HUES64 (cell line): Measurements from ENCODE around the gene ADCYAP1.

Experiments used
- H3K27ac ChIP-seq: 2 replicates; pipeline ENCODE4 v1.7.0; 2013; ENCODE audit warnings: low read depth, low read length, inconsistent platforms
- H3K27me3 ChIP-seq: 2 replicates; pipeline ENCODE4 v1.6.1; 2013; ENCODE audit warnings: mild to moderate bottlenecking, low read length; ENCODE audit not compliant: insufficient read depth
- H3K36me3 ChIP-seq: 2 replicates; pipeline ENCODE4 v1.6.1; 2013; ENCODE audit warnings: mild to moderate bottlenecking, low read length; ENCODE audit not compliant: insufficient read depth
- H3K4me1 ChIP-seq: 2 replicates; pipeline ENCODE4 v1.6.1; 2013; ENCODE audit warnings: mild to moderate bottlenecking, low read length, moderate library complexity; ENCODE audit not compliant: insufficient read depth
- H3K4me3 ChIP-seq: 2 replicates; pipeline ENCODE4 v1.5.1; 2013; ENCODE audit warnings: mild to moderate bottlenecking, low read length, moderate library complexity
- H3K9ac ChIP-seq: 2 replicates; pipeline ENCODE4 v1.6.1; 2013; ENCODE audit warnings: mild to moderate bottlenecking, low read depth, low read length
- H3K9me3 ChIP-seq: 2 replicates; pipeline ENCODE4 v1.6.1; 2013; ENCODE audit warnings: low read depth, low read length; ENCODE audit not compliant: insufficient read depth
- WGBS: fragments of 150-250, 120-280 bp; methylation state at CpG from one replicate; pipeline ENCODE4 v1.1.7; 2013; ENCODE audit warnings: missing lambda C conversion rate; 5-methylcytosine and 5-hydroxymethylcytosine counted together

ADCYAP1 gene

DNA sequence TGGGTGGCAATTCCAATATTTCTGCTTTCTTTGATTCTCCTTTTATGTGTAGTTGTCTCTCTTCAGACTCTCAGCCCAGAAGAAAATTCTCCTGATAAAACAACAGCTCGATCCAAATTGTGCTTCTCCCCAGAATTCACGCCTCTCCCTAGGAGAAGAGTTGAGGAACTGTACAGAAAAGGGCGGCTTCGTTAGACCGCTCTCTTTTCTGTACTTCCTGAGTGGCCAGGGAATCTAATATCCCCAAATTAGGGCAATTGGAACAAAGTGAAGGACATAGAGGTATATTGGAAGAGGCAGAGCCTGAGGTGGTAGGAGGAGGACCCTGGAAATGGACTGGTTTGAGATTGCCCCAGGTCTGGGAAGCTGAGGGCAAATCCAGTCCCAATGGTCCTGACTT lies 5.6 kb downstream of the ADCYAP1 start:
- H3K9me3 ChIP-seq, result no peaks in the 10 kb centered on the region; the same call in 1 of the 2 replicates
- H3K4me3 ChIP-seq, result no peak overlapping the region
- H3K27me3 ChIP-seq, result peaks cover 95% of the 10 kb centered on the region
- H3K9ac ChIP-seq, result no peak overlapping the region
- no peaks in the 10 kb centered on the region for H3K36me3 ChIP-seq
- 77% methylated on average over 5 of the region's 5 CpGs for WGBS
- peaks cover 11% of the 10 kb centered on the region for H3K4me1 ChIP-seq
- no peak overlapping the region for H3K27ac ChIP-seq

DNA sequence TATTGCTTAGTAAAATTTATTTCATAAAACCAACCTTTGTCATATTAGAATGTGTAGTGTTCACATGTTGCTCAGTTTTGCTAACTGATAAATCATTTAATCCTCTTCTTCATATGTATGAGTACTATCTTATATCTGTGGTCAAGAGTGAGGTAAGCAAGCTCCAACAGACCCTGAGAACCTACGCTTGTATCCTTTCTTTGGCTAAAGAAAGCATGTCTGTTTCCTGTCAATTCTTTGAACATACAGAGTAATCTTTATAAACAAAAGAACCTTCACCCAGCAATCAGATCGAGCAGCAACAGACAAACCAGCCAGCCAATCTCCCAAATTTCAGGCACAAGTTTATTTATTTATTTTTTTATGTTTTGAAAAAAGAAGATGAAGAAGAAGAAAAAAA lies 6.4 kb downstream of the ADCYAP1 start:
- Histone ChIP-seq H3K27ac (no peak overlapping the region), H3K4me1 (peaks cover 8% of the 10 kb centered on the region), H3K4me3 (no peak overlapping the region), H3K9me3 (no peaks in the 10 kb centered on the region; the same call in 1 of the 2 replicates), H3K9ac (no peak overlapping the region), H3K27me3 (peaks cover 88% of the 10 kb centered on the region), H3K36me3 (no peaks in the 10 kb centered on the region)
- 37% methylated on average over 2 of the region's 2 CpGs for WGBS

DNA sequence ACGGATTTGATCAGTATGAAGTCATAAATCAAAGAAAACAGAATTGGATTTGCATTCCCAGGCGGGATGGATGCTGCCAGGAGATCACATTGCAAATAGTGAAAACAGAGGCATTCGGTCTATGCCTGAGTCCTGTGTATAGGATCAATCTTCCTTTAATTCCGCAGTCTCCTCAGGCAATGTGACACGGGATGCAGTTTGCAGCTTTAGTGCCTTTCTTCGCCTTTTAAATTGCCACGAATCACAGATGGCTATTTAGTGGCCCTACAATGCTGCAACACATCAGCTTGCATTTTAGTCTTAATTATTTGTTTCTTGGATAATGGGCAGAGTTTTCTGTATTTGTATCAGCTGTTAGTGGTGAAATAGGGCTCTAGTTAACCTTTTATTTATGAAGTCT lies 6.8 kb downstream of the ADCYAP1 start:
- H3K4me1 ChIP-seq, result peaks cover 8% of the 10 kb centered on the region
- H3K36me3 ChIP-seq, result no peaks in the 10 kb centered on the region
- WGBS, result 38% methylated on average over 7 of the region's 7 CpGs
- no peak overlapping the region for H3K9ac ChIP-seq
- no peak overlapping the region for H3K4me3 ChIP-seq
- H3K27ac ChIP-seq, result no peak overlapping the region
- peaks cover 88% of the 10 kb centered on the region for H3K27me3 ChIP-seq
- H3K9me3 ChIP-seq, result no peaks in the 10 kb centered on the region; the same call in 1 of the 2 replicates

DNA sequence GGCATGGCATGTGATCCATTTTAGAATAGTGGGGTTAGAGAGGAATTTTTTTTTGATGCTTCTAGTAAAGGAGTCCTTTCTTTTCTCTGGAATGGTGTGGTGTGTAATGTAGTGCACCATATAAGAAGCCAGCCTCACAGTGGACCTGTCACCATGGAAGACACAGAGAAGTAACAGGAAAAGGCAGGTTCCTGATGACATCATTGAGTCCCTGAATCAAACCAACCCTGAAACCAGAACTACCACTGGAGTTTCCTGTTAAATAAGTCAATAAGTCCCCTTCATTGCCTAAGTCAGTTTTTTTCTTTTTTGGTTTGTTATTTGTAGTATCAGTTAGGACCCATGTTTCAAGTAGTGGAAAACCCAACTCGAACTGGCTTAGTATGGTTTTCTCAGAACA lies 11.9 kb downstream of the ADCYAP1 start:
- Histone ChIP-seq H3K9me3 (no peaks in the 10 kb centered on the region), H3K27ac (no peak overlapping the region), H3K4me3 (no peak overlapping the region), H3K9ac (no peak overlapping the region), H3K27me3 (peaks cover 54% of the 10 kb centered on the region), H3K4me1 (peaks cover under 1% of the 10 kb centered on the region; the same call in 1 of the 2 replicates), H3K36me3 (no peaks in the 10 kb centered on the region)
- 75% methylated on average over 1 of the region's 1 CpG for WGBS

DNA sequence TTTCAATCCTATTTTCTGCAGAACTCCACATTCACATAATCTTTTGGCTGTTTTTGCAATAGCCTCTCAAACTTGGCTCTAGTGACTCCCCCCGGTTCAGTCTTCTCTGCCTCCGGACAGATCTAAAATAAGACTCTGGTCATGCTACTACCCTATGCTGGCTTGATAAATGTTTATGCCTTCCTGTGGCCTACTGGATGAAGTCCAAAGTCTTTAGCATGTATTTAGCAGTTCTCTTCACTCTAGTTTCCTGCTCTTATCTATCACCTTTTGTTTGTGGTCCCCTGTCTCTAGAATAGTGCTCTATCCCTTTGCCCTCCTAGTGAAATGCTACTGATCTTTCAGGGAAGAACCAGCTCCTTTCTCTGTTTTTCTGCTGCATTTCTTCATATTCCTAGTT lies 14.4 kb downstream of the ADCYAP1 start:
- Histone ChIP-seq H3K36me3 (no peaks in the 10 kb centered on the region), H3K4me3 (no peak overlapping the region), H3K27ac (no peak overlapping the region), H3K4me1 (no peaks in the 10 kb centered on the region), H3K27me3 (peaks cover 31% of the 10 kb centered on the region; the same call in 1 of the 2 replicates), H3K9ac (no peak overlapping the region), H3K9me3 (no peaks in the 10 kb centered on the region)
- WGBS, result 92% methylated on average over 2 of the region's 2 CpGs

DNA sequence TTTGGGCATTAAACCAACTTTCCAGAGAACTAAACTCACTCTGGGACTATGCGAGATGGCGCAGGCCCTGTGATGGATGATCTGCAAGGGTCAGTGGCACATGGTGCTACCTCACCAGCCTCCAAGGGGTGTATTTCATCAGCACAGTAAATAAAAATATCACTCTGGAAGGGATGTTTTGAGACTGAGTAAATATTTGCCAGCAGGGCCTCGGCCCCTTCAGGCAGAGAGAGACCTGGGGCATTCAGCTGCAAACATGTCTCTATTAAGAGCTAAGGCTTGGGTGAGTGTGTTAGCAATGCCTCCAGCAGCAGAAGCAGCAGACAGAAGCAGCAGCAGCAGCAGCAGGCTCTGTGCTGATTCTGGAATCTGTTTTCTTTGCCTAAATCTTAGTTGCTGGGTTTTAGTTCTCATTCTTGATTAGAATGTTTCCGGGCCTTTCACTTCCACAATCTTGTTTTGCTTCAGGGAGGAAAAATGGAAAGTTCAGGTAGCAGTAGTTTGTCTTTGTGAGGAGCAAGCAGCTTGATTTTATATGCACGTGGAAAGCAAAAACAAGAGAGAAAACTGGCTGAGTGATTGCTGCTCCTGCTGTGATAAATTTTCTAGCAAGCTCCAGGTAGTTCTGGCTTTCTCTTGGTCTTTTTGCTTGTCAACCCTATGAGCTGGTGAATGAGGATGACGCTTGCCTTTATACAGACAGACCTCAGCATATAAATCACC lies 18.6 kb downstream of the ADCYAP1 start:
- Histone ChIP-seq H3K4me1 (no peaks in the 10 kb centered on the region), H3K9me3 (no peaks in the 10 kb centered on the region), H3K27me3 (0 out of 2 replicates have a peak, but pooled peaks cover 12% of the 10 kb centered on the region), H3K27ac (no peak overlapping the region), H3K4me3 (no peak overlapping the region), H3K9ac (no peak overlapping the region), H3K36me3 (no peaks in the 10 kb centered on the region)
- 79% methylated on average over 6 of the region's 6 CpGs for WGBS

DNA sequence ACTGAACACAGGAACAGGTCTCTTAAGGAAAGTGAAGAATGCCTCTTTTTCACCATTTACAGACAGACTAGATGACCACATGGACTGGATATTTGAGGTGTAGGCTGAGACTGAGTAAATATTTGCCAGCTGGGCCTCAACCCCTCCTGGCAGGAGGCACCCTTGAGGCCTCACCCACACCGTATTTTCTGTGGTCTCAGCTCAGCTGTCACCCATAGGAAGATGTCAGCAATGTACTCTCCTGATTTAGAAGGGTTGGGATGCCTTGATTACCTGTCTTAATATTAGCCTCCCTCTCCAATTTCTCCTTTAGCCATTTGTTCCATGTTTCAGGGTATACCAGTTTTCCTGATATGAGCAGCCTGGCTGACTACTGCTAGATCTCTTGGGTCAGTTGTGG lies 20.3 kb downstream of the ADCYAP1 start:
- no peak overlapping the region for H3K9ac ChIP-seq
- H3K4me1 ChIP-seq, result no peaks in the 10 kb centered on the region
- H3K9me3 ChIP-seq, result no peaks in the 10 kb centered on the region
- no peak overlapping the region for H3K4me3 ChIP-seq
- H3K36me3 ChIP-seq, result no peaks in the 10 kb centered on the region
- no peak overlapping the region for H3K27ac ChIP-seq
- 90% methylated on average over 1 of the region's 1 CpG for WGBS
- H3K27me3 ChIP-seq, result 0 out of 2 replicates have a peak, but pooled peaks cover 8% of the 10 kb centered on the region

DNA sequence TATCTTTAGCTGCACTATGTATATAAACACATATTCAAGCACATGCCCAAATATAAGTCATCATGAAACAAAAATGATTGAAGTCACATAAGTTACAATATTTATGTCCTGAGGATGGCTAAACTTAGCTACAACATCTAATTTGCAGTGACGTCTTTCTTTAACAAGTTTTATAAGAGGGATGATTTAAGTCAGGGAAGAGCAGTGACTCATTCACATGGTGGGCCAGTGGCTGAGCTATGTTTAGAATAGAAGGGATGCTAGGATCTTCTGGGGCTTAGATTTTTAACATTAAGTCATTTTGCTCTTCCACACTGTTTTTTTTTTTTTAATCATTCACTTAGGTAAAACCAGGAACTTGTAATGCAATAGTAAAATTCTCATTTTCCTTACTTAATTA lies 22.3 kb downstream of the ADCYAP1 start:
- H3K27ac ChIP-seq, result no peak overlapping the region
- H3K27me3 ChIP-seq, result 0 out of 2 replicates have a peak, but pooled peaks cover 2% of the 10 kb centered on the region
- no peaks in the 10 kb centered on the region for H3K36me3 ChIP-seq
- H3K9me3 ChIP-seq, result no peaks in the 10 kb centered on the region
- 85% methylated on average over 1 of the region's 1 CpG for WGBS
- H3K9ac ChIP-seq, result no peak overlapping the region
- no peaks in the 10 kb centered on the region for H3K4me1 ChIP-seq
- H3K4me3 ChIP-seq, result no peak overlapping the region

DNA sequence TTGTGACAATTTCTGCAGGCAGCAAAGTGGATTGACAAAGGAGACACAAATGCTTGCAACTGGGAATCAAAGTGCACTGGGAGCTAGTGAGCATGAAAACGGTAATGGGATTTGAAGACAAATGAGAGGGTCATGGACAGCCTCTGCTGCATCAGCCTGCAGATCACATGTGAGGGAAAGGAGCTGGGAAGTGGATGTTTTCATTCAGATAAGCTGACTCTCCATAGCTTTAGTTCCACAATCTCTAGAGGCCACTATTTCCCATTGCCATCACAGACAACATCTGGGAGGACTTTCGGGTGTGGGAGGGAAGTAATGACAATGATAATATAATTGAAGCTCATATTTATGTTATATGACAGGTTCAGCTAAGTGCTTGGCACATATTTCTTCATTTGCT lies 28.4 kb downstream of the ADCYAP1 start:
- H3K9ac ChIP-seq, result no peak overlapping the region
- H3K27ac ChIP-seq, result no peak overlapping the region
- WGBS, result 81% methylated on average over 2 of the region's 2 CpGs
- H3K27me3 ChIP-seq, result no peaks in the 10 kb centered on the region
- H3K4me3 ChIP-seq, result no peak overlapping the region
- no peaks in the 10 kb centered on the region for H3K4me1 ChIP-seq
- no peaks in the 10 kb centered on the region for H3K36me3 ChIP-seq
- no peaks in the 10 kb centered on the region for H3K9me3 ChIP-seq

DNA sequence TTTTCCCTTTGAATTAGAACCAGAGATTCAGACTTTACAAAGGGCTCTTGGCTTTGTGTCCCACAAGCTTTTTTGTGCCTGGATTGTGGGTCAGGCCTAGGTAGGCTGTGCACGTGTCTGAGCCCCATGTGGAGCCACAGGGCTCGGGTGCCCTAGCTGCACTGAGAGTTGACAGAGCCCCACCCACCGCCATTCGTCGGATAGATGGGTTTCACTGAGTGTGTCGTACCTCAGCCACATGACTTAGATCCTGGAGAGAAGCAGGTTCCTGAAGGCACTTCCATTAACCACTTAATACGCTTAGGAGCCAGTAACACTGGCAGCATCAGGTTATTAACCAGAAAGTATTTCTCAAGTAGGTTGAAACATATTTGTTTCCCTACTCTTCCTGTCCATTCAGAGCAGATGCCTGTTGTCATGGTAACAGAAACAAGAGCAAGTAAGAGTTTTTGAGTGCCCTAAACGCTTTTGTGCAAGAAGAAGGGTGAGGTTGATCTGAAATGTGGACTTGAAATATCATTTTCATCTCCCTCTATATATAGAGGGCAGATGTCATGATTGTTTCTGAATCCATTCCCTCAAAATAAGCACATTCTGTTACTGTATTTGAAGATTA lies 30.0 kb downstream of the ADCYAP1 start:
- Histone ChIP-seq H3K9ac (no peak overlapping the region), H3K4me1 (peaks cover 9% of the 10 kb centered on the region; the same call in 1 of the 2 replicates), H3K27me3 (no peaks in the 10 kb centered on the region), H3K9me3 (no peaks in the 10 kb centered on the region), H3K36me3 (no peaks in the 10 kb centered on the region), H3K4me3 (no peak overlapping the region), H3K27ac (no peak overlapping the region)
- 78% methylated on average over 7 of the region's 8 CpGs for WGBS

DNA sequence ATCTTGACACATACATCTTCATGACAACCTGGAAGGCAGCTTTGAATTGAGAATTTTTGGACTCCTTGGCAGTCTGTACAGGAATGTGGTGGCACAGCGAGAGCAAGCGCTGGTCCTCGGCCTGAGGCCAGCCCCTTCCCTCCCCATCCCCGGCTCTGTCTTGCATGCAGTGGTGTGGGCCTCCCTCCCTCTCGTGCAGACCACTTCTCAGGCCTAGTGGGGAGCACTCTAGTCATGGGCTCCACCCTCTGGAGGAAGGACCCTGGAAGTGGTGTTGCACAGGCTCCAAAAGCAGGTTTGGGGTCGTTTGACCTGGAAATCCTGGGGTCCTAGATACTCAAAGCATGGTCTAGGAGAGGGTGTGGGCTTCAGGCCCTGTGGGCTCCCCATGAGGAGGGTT lies 32.3 kb downstream of the ADCYAP1 start:
- WGBS, result 85% methylated on average over 6 of the region's 6 CpGs
- Histone ChIP-seq H3K4me3 (no peak overlapping the region), H3K27me3 (no peaks in the 10 kb centered on the region), H3K9me3 (no peaks in the 10 kb centered on the region), H3K27ac (no peak overlapping the region), H3K9ac (no peak overlapping the region), H3K4me1 (peaks cover 15% of the 10 kb centered on the region; the same call in 1 of the 2 replicates), H3K36me3 (no peaks in the 10 kb centered on the region)
